IMR-90 (cell line): ENCODE measurements around the gene ADCY4. TPM values are rescaled to one million over a fixed set of nuclear protein-coding genes. Genes with fewer than 3 reads are reported as not detected.
A peak's percentile ranks its signal among the peaks of the same experiment; 100 is the strongest.

Experiments
- ATAC-seq: fragments of 200-7000 bp; cut with Tn5 transposase; 2 replicates; pipeline ENCODE4 v1.9.1; 2020; ENCODE audit warnings: low read depth, mild to moderate bottlenecking, moderate library complexity
- BruUV-seq: library from RNA; stranded (reverse); fragments of 400-500 nt; replicated peaks from 2 replicates; lab custom pipeline; 2021; lab: Mats Ljungman, UMichigan
- CTCF ChIA-PET: fragments of 300-600 bp; formaldehyde crosslinking; extraction: SDS; loops from one replicate; lab custom pipeline; 2021; ENCODE audit warnings: antibody characterized with exemption; lab: Yijun Ruan, JAX
- POLR2A ChIA-PET: fragments of 300-600 bp; sonication (Branson Sonifier 250); formaldehyde crosslinking; loops from one replicate; lab custom pipeline; 2022; ENCODE audit warnings: antibody characterized with exemption; ENCODE audit not compliant: unreplicated experiment; lab: Charles Lee
- DNase-seq: peaks from one replicate; pipeline ENCODE4 v3.0.0; 2013
- H2AFZ ChIP-seq: replicated peaks from 2 replicates; pipeline ENCODE3; 2013; ENCODE audit warnings: low read length, mild to moderate bottlenecking; ENCODE audit not compliant: poor library complexity
- H2AK5ac ChIP-seq: 2 replicates; pipeline ENCODE4 v1.6.1; 2013; ENCODE audit warnings: low read depth, low read length, inconsistent platforms
- H2AK9ac ChIP-seq: replicated peaks from 2 replicates; pipeline ENCODE3; 2013; ENCODE audit warnings: mild to moderate bottlenecking, low read depth, low read length, moderate library complexity; ENCODE audit not compliant: poor library complexity
- H2BK120ac ChIP-seq: 2 replicates; pipeline ENCODE4 v1.6.1; 2013; ENCODE audit warnings: low read depth, low read length, inconsistent platforms
- H2BK15ac ChIP-seq: 3 replicates; pipeline ENCODE4 v1.6.1; 2013; ENCODE audit warnings: low read depth, low read length, inconsistent platforms
- H2BK20ac ChIP-seq: 2 replicates; pipeline ENCODE4 v1.6.1; 2013; ENCODE audit warnings: low read depth, mild to moderate bottlenecking, inconsistent platforms, low read length, moderate library complexity
- H2BK5ac ChIP-seq: 2 replicates; pipeline ENCODE4 v1.6.1; 2013; ENCODE audit warnings: mild to moderate bottlenecking, low read depth, low read length, inconsistent platforms; ENCODE audit not compliant: poor library complexity, severe bottlenecking
- H3K14ac ChIP-seq: replicated peaks from 2 replicates; pipeline ENCODE4 v1.6.1; 2013; ENCODE audit warnings: low read depth, low read length, inconsistent platforms
- H3K18ac ChIP-seq: 2 replicates; pipeline ENCODE4 v1.6.1; 2013; ENCODE audit warnings: low read depth, low read length, control low read depth
- H3K23ac ChIP-seq: 2 replicates; pipeline ENCODE4 v1.6.1; 2013; ENCODE audit warnings: low read depth, low read length, inconsistent platforms
- H3K27ac ChIP-seq: 2 replicates; pipeline ENCODE4 v1.5.1; 2013; ENCODE audit warnings: mild to moderate bottlenecking, control low read depth, low read length; ENCODE audit not compliant: insufficient read depth
- H3K27me3 ChIP-seq: 2 replicates; pipeline ENCODE4 v1.6.1; 2013; ENCODE audit warnings: low read length; ENCODE audit not compliant: control insufficient read depth, insufficient read depth
- H3K36me3 ChIP-seq: 2 replicates; pipeline ENCODE4 v1.6.1; 2013; ENCODE audit warnings: low read length, mixed read lengths; ENCODE audit not compliant: control insufficient read depth, insufficient read depth
- H3K4ac ChIP-seq: 2 replicates; pipeline ENCODE4 v1.6.1; 2013; ENCODE audit warnings: low read depth, low read length, inconsistent platforms
- H3K4me1 ChIP-seq: 2 replicates; pipeline ENCODE4 v1.6.1; 2013; ENCODE audit warnings: low read length, mixed read lengths; ENCODE audit not compliant: control insufficient read depth, insufficient read depth
- H3K4me2 ChIP-seq: 2 replicates; pipeline ENCODE4 v1.6.1; 2013; ENCODE audit warnings: low read depth, mild to moderate bottlenecking, control low read depth, low read length, moderate library complexity
- H3K4me3 ChIP-seq: 2 replicates; pipeline ENCODE4 v1.5.1; 2013; ENCODE audit warnings: low read depth, mild to moderate bottlenecking, control low read depth, low read length, moderate library complexity; ENCODE audit not compliant: insufficient read depth
- H3K56ac ChIP-seq: 2 replicates; pipeline ENCODE4 v1.6.1; 2013; ENCODE audit warnings: low read length, inconsistent platforms; ENCODE audit not compliant: insufficient read depth; ENCODE audit errors: extremely low read depth
- H3K79me1 ChIP-seq, 2 experiments: 2 replicates each; pipeline ENCODE4 v1.6.1; 2013; ENCODE audit warnings: low read length in 2 of 2, inconsistent platforms in 1 of 2, low read depth in 1 of 2
- H3K9ac ChIP-seq: 2 replicates; pipeline ENCODE4 v1.6.1; 2013; ENCODE audit warnings: low read depth, low read length, control low read depth
- H3K9me1 ChIP-seq: 2 replicates; pipeline ENCODE4 v1.6.1; 2013; ENCODE audit warnings: low read length, inconsistent platforms; ENCODE audit not compliant: insufficient read depth
- H3K9me3 ChIP-seq: 2 replicates; pipeline ENCODE4 v1.6.1; 2013; ENCODE audit warnings: low read length; ENCODE audit not compliant: control insufficient read depth, insufficient read depth
- H4K20me1 ChIP-seq: 2 replicates; pipeline ENCODE4 v1.6.1; 2013; ENCODE audit warnings: low read length, inconsistent platforms; ENCODE audit not compliant: insufficient read depth
- H4K5ac ChIP-seq: 2 replicates; pipeline ENCODE4 v1.6.1; 2013; ENCODE audit warnings: mild to moderate bottlenecking, low read depth, low read length, control low read depth
- H4K8ac ChIP-seq, 2 experiments: 2 replicates each; pipeline ENCODE4 v1.6.1; 2013; ENCODE audit warnings: low read depth in 2 of 2, low read length in 2 of 2, control low read depth in 1 of 2, inconsistent platforms in 1 of 2
- H4K91ac ChIP-seq: 2 replicates; pipeline ENCODE4 v1.6.1; 2013; ENCODE audit warnings: low read depth, low read length, inconsistent platforms; ENCODE audit not compliant: insufficient read depth
- BHLHE40 ChIP-seq: fragments of 150-350 bp; IDR thresholded peaks from 2 replicates; pipeline ENCODE4 v1.6.1; 2016; ENCODE audit warnings: mild to moderate bottlenecking, low read depth, low read length
- CEBPB ChIP-seq: IDR thresholded peaks from 2 replicates; pipeline ENCODE4 v1.6.1; 2012; ENCODE audit warnings: low read depth, low read length, improper control_type of control experiment
- CTCF ChIP-seq: conservative IDR thresholded peaks from 2 replicates; pipeline ENCODE4 v1.5.1; 2012; ENCODE audit warnings: mild to moderate bottlenecking, low read depth, low read length, improper control_type of control experiment
- FOS ChIP-seq: fragments of 150-350 bp; IDR thresholded peaks from 2 replicates; pipeline ENCODE4 v1.6.1; 2016; ENCODE audit warnings: low read depth, low read length
- MAFK ChIP-seq: IDR thresholded peaks from 2 replicates; pipeline ENCODE4 v1.6.1; 2012; ENCODE audit warnings: low read depth, low read length, improper control_type of control experiment
- MAZ ChIP-seq: IDR thresholded peaks from 2 replicates; pipeline ENCODE4 v1.6.1; 2012; ENCODE audit warnings: low read depth, mild to moderate bottlenecking, low read length, improper control_type of control experiment, moderate library complexity, borderline replicate concordance
- MXI1 ChIP-seq: IDR thresholded peaks from 2 replicates; pipeline ENCODE4 v1.6.1; 2012; ENCODE audit warnings: low read depth, mild to moderate bottlenecking, low read length, moderate library complexity, borderline replicate concordance
- NFE2L2 ChIP-seq: fragments of 150-350 bp; IDR thresholded peaks from 2 replicates; pipeline ENCODE4 v1.6.1; 2016; ENCODE audit warnings: low read depth, mild to moderate bottlenecking, low read length
- POLR2A ChIP-seq: IDR thresholded peaks from 2 replicates; pipeline ENCODE4 v1.6.1; 2012; ENCODE audit warnings: mild to moderate bottlenecking, low read depth, low read length
- RAD21 ChIP-seq: IDR thresholded peaks from 2 replicates; pipeline ENCODE4 v1.6.1; 2012; ENCODE audit warnings: low read length, improper control_type of control experiment
- RCOR1 ChIP-seq: IDR thresholded peaks from 2 replicates; pipeline ENCODE4 v1.6.1; 2012; ENCODE audit warnings: mild to moderate bottlenecking, low read length, improper control_type of control experiment; ENCODE audit not compliant: insufficient replicate concordance
- SMC3 ChIP-seq: fragments of 150-350 bp; IDR thresholded peaks from 2 replicates; pipeline ENCODE4 v1.6.1; 2016; ENCODE audit warnings: low read depth, mild to moderate bottlenecking, antibody characterized with exemption, low read length, moderate library complexity
- USF2 ChIP-seq: fragments of 150-350 bp; IDR thresholded peaks from 2 replicates; pipeline ENCODE4 v1.6.1; 2017; ENCODE audit warnings: mild to moderate bottlenecking, antibody characterized with exemption, low read length, low read depth
- WGBS, 2 experiments: methylation state at CpG; one replicate each; pipeline versions ENCODE4 v1.1.5 to v1.1.7; 2013; ENCODE audit warnings: missing lambda C conversion rate in 2 of 2; ENCODE audit not compliant: insufficient read length in 1 of 2; ENCODE audit errors: extremely low coverage in 2 of 2; 5-methylcytosine and 5-hydroxymethylcytosine counted together
- dilution Hi-C: fragments of 300-500 bp; cut with HindIII; formaldehyde crosslinking; loops from one replicate; pipeline ENCODE4 v1.14.3; 2018; ENCODE audit warnings: low sequenced_read_pairs; ENCODE audit not compliant: unreplicated experiment
- in situ Hi-C: fragments of 300-500 bp; cut with MboI; formaldehyde crosslinking; loops from 3 replicates; pipeline ENCODE4 v1.14.3; 2019; ENCODE audit warnings: low sequenced_read_pairs, inconsistent platforms, mixed read lengths
- intact Hi-C: fragments of 100-400 bp; cut with micrococcal nuclease; formaldehyde crosslinking; loops from 2 replicates; pipeline ENCODE4 v1.10.0; 2022
- polyA plus RNA-seq, 3 experiments: library from polyadenylated mRNA; depleted of rRNA; stranded (reverse); fragments of >200 nt; gene quantifications; 2 replicates each; pipeline ENCODE4 v1.2.3, GENCODE V29; 2012; ENCODE audit warnings: low replicate concordance in 1 of 3
- total RNA-seq: library from RNA; depleted of rRNA; stranded (reverse); fragments of >200 nt; gene quantifications from 2 replicates; pipeline ENCODE4 v1.2.3, GENCODE V29; 2012

The ADCY4 gene
- total and polyA plus RNA-seq, 2 of the 4 experiments (the other 2 are of a cell fraction) = not detected

- Histone ChIP-seq H4K91ac (peak within 1 kb of the TSS; percentile 92), H3K56ac (peak within 1 kb of the TSS; percentile 95), H3K4me1 (peaks cover 5% of the 10 kb centered on the region; the same call in 1 of the 2 replicates), H3K9me1 (peaks cover 5% of the 10 kb centered on the region; the same call in 1 of the 2 replicates), H4K5ac (peak within 1 kb of the TSS; percentile 94), H2AK5ac (peak within 1 kb of the TSS; percentile 83), H3K4me3 (peak within 1 kb of the TSS; percentile 63), H2BK20ac (no peak within 1 kb of the TSS), H3K36me3 (peaks cover 22% of the 10 kb centered on the region), H3K23ac (peak within 1 kb of the TSS; percentile 94), H3K4ac (peak within 1 kb of the TSS; percentile 96), H3K4me2 (peak within 1 kb of the TSS; percentile 88), H2BK5ac (peak within 1 kb of the TSS; percentile 90), H3K27me3 (no peaks in the 10 kb centered on the region), H2AK9ac (peak within 1 kb of the TSS; percentile 100), H2BK120ac (peak within 1 kb of the TSS; percentile 63; the same call in 1 of the 2 replicates), H3K9me3 (no peaks in the 10 kb centered on the region), H4K8ac (peak within 1 kb of the TSS; percentile 90 to 100), H3K9ac (peak within 1 kb of the TSS; percentile 92), H3K14ac (peak within 1 kb of the TSS; percentile 97), H2AFZ (peak within 1 kb of the TSS; percentile 97), H3K27ac (peak within 1 kb of the TSS; percentile 89), H4K20me1 (no peaks in the 10 kb centered on the region), H3K79me1 (peaks cover 12 to 30% of the 10 kb centered on the region in 2 experiments), H2BK15ac (no peak within 1 kb of the TSS; the same call in 2 of the 3 replicates), H3K18ac (peak within 1 kb of the TSS; percentile 78)
- 0% methylated on average over 36 of the region's 61 CpGs; no CpG with 5 or more reads in 1 of the 2 experiments for WGBS, 2 experiments
- CTCF ChIA-PET = interaction anchor here (0.8 to 2.0 kb wide), 4 partner anchors 9 to 29 kb away, joined by 3 to 11 read pairs (median 4); partner anchors contain the start of gene TINF2
- dilution Hi-C loops = no loop called here
- POLR2A ChIA-PET = interaction anchor here (0.6 kb wide), 1 partner anchor 14 kb away, joined by 3 read pairs; no protein-coding TSS in a partner anchor
- in situ Hi-C loops = no loop called here
- ATAC-seq (peak; percentile 100), DNase-seq (peak; percentile 83)
- intact Hi-C loops = loop anchor here (1.0 to 2.0 kb wide), 3 partner anchors 14 to 28 kb away; partner anchors contain the start of gene TINF2
- BruUV-seq = no TSS peak
- no peak for TF ChIP-seq MAFK
- 0 out of 2 replicates have a peak, but pooled peaks have one; percentile 30 for TF ChIP-seq RAD21
- TF ChIP-seq CEBPB = no peak
- TF ChIP-seq BHLHE40 = peak; percentile 38
- TF ChIP-seq FOS = no peak
- peak; percentile 37 for TF ChIP-seq SMC3
- TF ChIP-seq RCOR1 = no peak
- TF ChIP-seq MAZ = peak; percentile 67; the same call in 1 of the 2 replicates
- TF ChIP-seq USF2 = peak; percentile 1; the same call in 1 of the 2 replicates
- peak; percentile 87 for TF ChIP-seq CTCF
- peak; percentile 71; the same call in 1 of the 2 replicates for TF ChIP-seq MXI1
- no peak for TF ChIP-seq NFE2L2
- peak; percentile 63; the same call in 1 of the 2 replicates for TF ChIP-seq POLR2A
These were observed 63.6 kb downstream of the ADCY4 start, which contains the start of gene RABGGTA for GRCh38 chr14:24271134-24271833. RABGGTA (minus strand) TSS chr14:24271597; CDS start chr14:24271115, 482 bp downstream.
